Kidney glomerular epithelial cell (primary cell): ENCODE data around the gene PRAMEF26.
"Not testable (repeated sequence)": the region's sequence is repeated elsewhere in the genome, so short reads cannot be mapped to it uniquely, and the experiment has no call there.

ENCODE experiments used
- DNase-seq: peaks from one replicate; lab custom pipeline; 2025; lab: John Stamatoyannopoulos, UW

The PRAMEF26 gene

GRCh38 chr1:13155909-13156308 lies at the start of gene PRAMEF26:
TSS of gene PRAMEF26 (minus strand) at chr1:13156009. CDS start at chr1:13153095, 2,914 bp downstream.
- not testable (repeated sequence) for DNase-seq

- not testable (repeated sequence) for DNase-seq
Measured at GRCh38 chr1:13201309-13201708, 45.5 kb upstream of the PRAMEF26 start, which contains the start of gene PRAMEF13. TSS of gene PRAMEF13 (minus strand) at chr1:13201409. CDS start at chr1:13199589, 1,820 bp downstream.

- DNase-seq = not testable (repeated sequence)
Measured at GRCh38 chr1:13171548-13171947, 15.7 kb upstream of the PRAMEF26 start, which contains the start of gene PRAMEF9. TSS of gene PRAMEF9 (plus strand) at chr1:13171848. CDS start at chr1:13175281, 3,433 bp downstream.

GRCh38 chr1:13165531-13165930 lies 9.7 kb upstream of the PRAMEF26 start, which contains the start of gene HNRNPCL4:
TSS of gene HNRNPCL4 (minus strand) at chr1:13165631. CDS start at chr1:13165467, 164 bp downstream.
- not testable (repeated sequence) for DNase-seq

- not testable (repeated sequence) for DNase-seq
Measured at GRCh38 chr1:13116754-13117153, 39.1 kb downstream of the PRAMEF26 start, which contains the start of gene HNRNPCL2. TSS of gene HNRNPCL2 (minus strand) at chr1:13116854. CDS start at chr1:13116400, 454 bp downstream.
